Endothelial cell of umbilical vein (primary cell): ENCODE results near the gene ZNF516. TPM values are rescaled to one million over a fixed set of nuclear protein-coding genes. Genes with fewer than 3 reads are reported as not detected.

ENCODE experiments used
- BruUV-seq: library from RNA; stranded (reverse); fragments of 400-500 nt; replicated peaks from 2 replicates; lab custom pipeline; 2021; lab: Mats Ljungman, UMichigan
- CTCF ChIA-PET: fragments of 300-600, 350-600 bp; sonication (Branson Sonifier 250); formaldehyde crosslinking; loops from one replicate; lab custom pipeline; 2021; ENCODE audit warnings: antibody characterized with exemption, inconsistent platforms; lab: Charles Lee
- POLR2A ChIA-PET: fragments of 300-600, 350-600 bp; sonication (Branson Sonifier 250); formaldehyde crosslinking; loops from one replicate; lab custom pipeline; 2021; ENCODE audit warnings: antibody characterized with exemption, inconsistent platforms; lab: Charles Lee
- DNase-seq: peaks from one replicate; pipeline ENCODE4 v3.0.0-alpha.2; 2011; ENCODE audit warnings: low read depth, low spot score
- FAIRE-seq: peaks from 2 replicates; lab custom pipeline; 2011; peaks lifted over from hg19 to GRCh38; lab: Jason Lieb, UNC
- H2AFZ ChIP-seq: 2 replicates; pipeline ENCODE4 v1.6.0; 2012; ENCODE audit warnings: low read depth, low read length, control low read depth, inconsistent platforms
- H3K27ac ChIP-seq: 2 replicates; pipeline ENCODE4 v1.5.1; 2011; ENCODE audit warnings: low read depth, mild to moderate bottlenecking, control low read depth, low read length, moderate library complexity; ENCODE audit not compliant: insufficient read depth
- H3K27me3 ChIP-seq, 2 experiments: 2 replicates each; pipeline versions ENCODE4 v1.6.0 to v1.6.1; 2011; ENCODE audit warnings: low read length in 2 of 2, mixed read lengths in 1 of 2; ENCODE audit not compliant: control insufficient read depth in 2 of 2, insufficient read depth in 2 of 2
- H3K36me3 ChIP-seq, 2 experiments: 2 replicates in 1 of 2; 3 replicates in 1 of 2; pipeline ENCODE4 v1.5.1; 2011; ENCODE audit warnings: low read length in 2 of 2, mild to moderate bottlenecking in 1 of 2, moderate library complexity in 1 of 2; ENCODE audit not compliant: control insufficient read depth in 2 of 2, insufficient read depth in 2 of 2; ENCODE audit errors: extremely low read depth in 1 of 2
- H3K4me1 ChIP-seq: 3 replicates; pipeline ENCODE4 v1.5.1; 2011; ENCODE audit warnings: mild to moderate bottlenecking, low read length; ENCODE audit not compliant: control insufficient read depth, insufficient read depth; ENCODE audit errors: extremely low read depth
- H3K4me2 ChIP-seq: 2 replicates; pipeline ENCODE4 v1.6.1; 2011; ENCODE audit warnings: low read length, control low read depth, mixed read lengths; ENCODE audit not compliant: insufficient read depth
- H3K4me3 ChIP-seq, 3 experiments: fragments of 200-600 bp in 1 of 3; sonication (generic), shearing (Covaris generic) in 1 of 3; replicated peaks in 1 of 3; 2 replicates each; pipeline ENCODE4 v1.5.1; 2011 to 2016; ENCODE audit warnings: control low read depth in 3 of 3, low read length in 3 of 3, mild to moderate bottlenecking in 2 of 3, inconsistent platforms in 1 of 3, low read depth in 1 of 3, moderate library complexity in 1 of 3; ENCODE audit not compliant: insufficient read depth in 1 of 3
- H3K79me2 ChIP-seq: 2 replicates; pipeline ENCODE4 v1.6.0; 2012; ENCODE audit warnings: low read length, inconsistent platforms; ENCODE audit not compliant: control insufficient read depth, insufficient read depth
- H3K9ac ChIP-seq: replicated peaks from 2 replicates; pipeline ENCODE3; 2011; ENCODE audit warnings: low read length, control low read depth; ENCODE audit not compliant: insufficient read depth; ENCODE audit errors: extremely low read depth
- H3K9me1 ChIP-seq: replicated peaks from 3 replicates; pipeline ENCODE4 v1.6.0; 2011; ENCODE audit warnings: mild to moderate bottlenecking, low read length; ENCODE audit not compliant: control insufficient read depth, insufficient read depth; ENCODE audit errors: extremely low read depth
- H3K9me3 ChIP-seq: replicated peaks from 2 replicates; pipeline ENCODE4 v1.5.1; 2012; ENCODE audit warnings: low read length, inconsistent platforms; ENCODE audit not compliant: control insufficient read depth, insufficient read depth
- H4K20me1 ChIP-seq: replicated peaks from 2 replicates; pipeline ENCODE3; 2011; ENCODE audit warnings: mild to moderate bottlenecking, low read length; ENCODE audit not compliant: control insufficient read depth, insufficient read depth; ENCODE audit errors: extremely low read depth
- CTCF ChIP-seq, 2 donors: IDR thresholded peaks; 1 replicate in 1 of 2; 2 replicates in 1 of 2; pipeline ENCODE4 v1.5.1; 2011; ENCODE audit warnings: low read length in 2 of 2, mild to moderate bottlenecking in 2 of 2, moderate library complexity in 2 of 2, control low read depth in 1 of 2, inconsistent platforms in 1 of 2, low read depth in 1 of 2; ENCODE audit not compliant: insufficient read depth in 1 of 2; ENCODE audit errors: extremely low read depth in 1 of 2
- EZH2 ChIP-seq: IDR thresholded peaks from 2 replicates; pipeline ENCODE4 v1.6.1; 2012; ENCODE audit warnings: borderline replicate concordance, low read depth, mild to moderate bottlenecking, moderate library complexity, low read length, inconsistent platforms; ENCODE audit not compliant: severe bottlenecking
- FOS ChIP-seq: IDR thresholded peaks from 2 replicates; pipeline ENCODE4 v1.6.1; 2011; ENCODE audit warnings: mild to moderate bottlenecking, low read length, moderate library complexity, borderline replicate concordance; ENCODE audit not compliant: insufficient read depth
- GATA2 ChIP-seq: IDR thresholded peaks from 2 replicates; pipeline ENCODE4 v1.7.0; 2011; ENCODE audit warnings: low read depth, mild to moderate bottlenecking, moderate library complexity, mixed read lengths, low read length; ENCODE audit not compliant: insufficient read length, insufficient read depth
- JUN ChIP-seq: IDR thresholded peaks from 2 replicates; pipeline ENCODE4 v1.6.1; 2011; ENCODE audit warnings: borderline replicate concordance, low read depth; ENCODE audit not compliant: insufficient read length, insufficient read depth
- MAX ChIP-seq: IDR thresholded peaks from 2 replicates; pipeline ENCODE4 v1.6.1; 2011; ENCODE audit not compliant: insufficient read depth, insufficient read length
- MYC ChIP-seq: IDR thresholded peaks from one replicate; pipeline ENCODE4 v1.6.1; 2011; ENCODE audit warnings: mild to moderate bottlenecking, low read depth, low read length
- POLR2A ChIP-seq: IDR thresholded peaks from 2 replicates; pipeline ENCODE4 v1.6.1; 2012; ENCODE audit warnings: low read depth, mild to moderate bottlenecking, control low read depth, low read length
- POLR2AphosphoS5 ChIP-seq: IDR thresholded peaks from 2 replicates; pipeline ENCODE4 v1.6.1; 2012; ENCODE audit warnings: low read depth, mild to moderate bottlenecking, control low read depth, low read length, moderate library complexity; ENCODE audit not compliant: insufficient read depth
- dilution Hi-C: fragments of 300-500 bp; cut with MboI; formaldehyde crosslinking; loops from one replicate; pipeline ENCODE4 v1.15.0; 2019; ENCODE audit warnings: low sequenced_read_pairs; ENCODE audit not compliant: extremely low pct_ligation_motif_present
- intact Hi-C: fragments of 100-400 bp; cut with micrococcal nuclease; formaldehyde crosslinking; loops from one replicate; pipeline ENCODE4 v1.10.0; 2022
- polyA plus RNA-seq, 4 experiments: library from polyadenylated mRNA; depleted of rRNA in 3 of 4; stranded (reverse) in 3 of 4; unstranded in 1 of 4; fragments of >200 nt; gene quantifications; 2 replicates each; pipeline versions ENCODE4 v1.2.1 to v1.2.3, GENCODE V29; 2011 to 2012; ENCODE audit warnings: missing spikeins in 1 of 4
- total RNA-seq: library from RNA; stranded (reverse); gene quantifications from 2 replicates; pipeline ENCODE4 v1.2.3, GENCODE V29; 2021

ZNF516 gene
- total and polyA plus RNA-seq, 2 donors (not counting 3 experiments of a cell fraction or from before 2014, with no cell fraction given): 3.6 to 19.1 TPM

DNA sequence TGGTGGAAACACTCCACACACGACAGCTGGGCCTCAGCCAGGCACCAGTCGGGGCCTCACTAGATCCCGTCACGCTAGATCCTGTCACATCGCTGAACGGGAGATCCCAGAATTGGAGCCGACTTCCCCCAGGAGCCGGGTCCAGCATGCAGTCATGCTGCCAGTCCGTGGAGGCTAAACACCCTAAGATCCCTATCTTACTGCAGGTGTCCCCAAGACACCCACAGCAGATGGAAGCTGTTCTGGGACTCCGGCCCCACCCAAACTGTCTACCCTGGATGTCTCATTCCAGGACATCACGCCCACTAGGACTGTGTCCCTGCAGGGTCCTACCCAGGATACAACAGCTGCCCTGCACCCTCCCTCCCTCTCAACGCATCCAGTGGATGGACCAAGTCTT, 23.4 kb downstream of the ZNF516 start:
- Histone ChIP-seq H2AFZ (no peak overlapping the region), H4K20me1 (no peaks in the 10 kb centered on the region), H3K9me3 (no peaks in the 10 kb centered on the region), H3K9me1 (no peaks in the 10 kb centered on the region), H3K9ac (no peak overlapping the region), H3K4me1 (peaks cover 11% of the 10 kb centered on the region), H3K27me3 (no peaks in the 10 kb centered on the region), H3K36me3 (no peaks in the 10 kb centered on the region), H3K27ac (no peak overlapping the region), H3K79me2 (peaks cover 11% of the 10 kb centered on the region), H3K4me2 (no peak overlapping the region), H3K4me3 (no peak overlapping the region)
- no peak for FAIRE-seq
- no peak for DNase-seq
- dilution Hi-C loops: no loop called here
- CTCF ChIA-PET: no interaction called here
- intact Hi-C loops: no loop called here
- POLR2A ChIA-PET: no interaction called here
- no TSS peak for BruUV-seq
- no peak for TF ChIP-seq POLR2AphosphoS5

- Histone ChIP-seq H3K79me2 (peaks cover 5% of the 10 kb centered on the region), H4K20me1 (no peaks in the 10 kb centered on the region), H3K4me2 (no peak overlapping the region), H3K4me1 (no peaks in the 10 kb centered on the region), H3K9me3 (no peaks in the 10 kb centered on the region), H3K4me3 (no peak overlapping the region), H3K27ac (no peak overlapping the region), H3K36me3 (no peaks in the 10 kb centered on the region), H3K9ac (no peak overlapping the region), H3K27me3 (no peaks in the 10 kb centered on the region), H3K9me1 (no peaks in the 10 kb centered on the region), H2AFZ (no peak overlapping the region)
- dilution Hi-C loops (no loop called here), intact Hi-C loops (no loop called here)
- POLR2A ChIA-PET: no interaction called here
- FAIRE-seq (no peak), DNase-seq (no peak)
- TF ChIP-seq MYC (no peak), MAX (no peak), GATA2 (no peak), EZH2 (no peak), CTCF (IDR thresholded peaks at IDR 0.05; ENCODE audit: extremely low read depth in 1 of 2, insufficient read depth in 1 of 2, low read depth in 1 of 2, low read length in 2 of 2) (no peak), JUN (no peak), FOS (no peak), POLR2A (no peak), POLR2AphosphoS5 (no peak)
- BruUV-seq: no TSS peak
- CTCF ChIA-PET: no interaction called here
Observed at GRCh38 chr18:76468345-76469304, 26.4 kb downstream of the ZNF516 start.
